WTC11 (cell line): ENCODE results near the gene CRKL. TPM values are rescaled to one million over a fixed set of nuclear protein-coding genes. Genes with fewer than 3 reads are reported as not detected.

Source experiments
- ATAC-seq: fragments of 200-7000 bp; cut with Tn5 transposase; 2 replicates; pipeline ENCODE4 v1.10.0; 2021; ENCODE audit warnings: mild to moderate bottlenecking, moderate library complexity
- CTCF ChIA-PET: fragments of 300-600 bp; sonication (Branson Sonifier 250); formaldehyde crosslinking; loops from one replicate; lab custom pipeline; 2021; ENCODE audit warnings: antibody characterized with exemption; lab: Charles Lee
- POLR2A ChIA-PET: fragments of 350-600 bp; sonication (Branson Sonifier 250); formaldehyde crosslinking; loops from one replicate; lab custom pipeline; 2021; ENCODE audit warnings: antibody characterized with exemption; lab: Charles Lee
- DNase-seq: peaks from one replicate; pipeline ENCODE4 v3.0.0; 2021; ENCODE audit warnings: low spot score
- H3K27ac Mint-ChIP-seq: 2 replicates; pipeline ENCODE4 v1.8.0; 2021; ENCODE audit warnings: mixed read lengths
- H3K27me3 Mint-ChIP-seq: 2 replicates; pipeline ENCODE4 v1.8.0; 2021; ENCODE audit warnings: low read depth, mild to moderate bottlenecking, moderate library complexity, mixed read lengths
- H3K36me3 Mint-ChIP-seq: 2 replicates; pipeline ENCODE4 v1.8.0; 2021; ENCODE audit warnings: mixed read lengths
- H3K4me1 Mint-ChIP-seq: 2 replicates; pipeline ENCODE4 v1.8.0; 2022; ENCODE audit warnings: mixed read lengths
- H3K4me3 Mint-ChIP-seq: 2 replicates; pipeline ENCODE4 v1.8.0; 2021; ENCODE audit warnings: mild to moderate bottlenecking, moderate library complexity, mixed read lengths
- H3K9me3 Mint-ChIP-seq: 2 replicates; pipeline ENCODE4 v1.8.0; 2021; ENCODE audit warnings: mixed read lengths
- CREM ChIP-seq: sonication (generic); formaldehyde crosslinking; IDR thresholded peaks from 2 replicates; pipeline ENCODE4 v1.8.1; 2022; ENCODE audit warnings: mild to moderate bottlenecking, missing genetic modification reagents, moderate library complexity
- GRHL2 ChIP-seq: fragments of 250-450 bp; sonication (Bioruptor Pico); IDR thresholded peaks from 2 replicates; pipeline ENCODE4 v1.8.0; 2022; ENCODE audit warnings: mild to moderate bottlenecking, moderate library complexity; ENCODE audit not compliant: insufficient replicate concordance, severe bottlenecking
- NFATC4 ChIP-seq: fragments of 250-450 bp; sonication (Bioruptor Pico); IDR thresholded peaks from 2 replicates; pipeline ENCODE4 v1.9.0; 2021; ENCODE audit warnings: mild to moderate bottlenecking
- NR2C2 ChIP-seq: sonication (generic); formaldehyde crosslinking; IDR thresholded peaks from 2 replicates; pipeline ENCODE4 v1.8.0; 2022; ENCODE audit warnings: mild to moderate bottlenecking, missing genetic modification reagents
- RELA ChIP-seq: sonication (generic); formaldehyde crosslinking; IDR thresholded peaks from 2 replicates; pipeline ENCODE4 v1.8.1; 2022; ENCODE audit warnings: missing genetic modification reagents, mild to moderate bottlenecking, borderline replicate concordance
- RORB ChIP-seq: fragments of 250-450 bp; sonication (Bioruptor Pico); IDR thresholded peaks from 2 replicates; pipeline ENCODE4 v1.9.0; 2021; ENCODE audit warnings: mild to moderate bottlenecking
- SMAD4 ChIP-seq: sonication (generic); formaldehyde crosslinking; IDR thresholded peaks from 2 replicates; pipeline ENCODE4 v1.8.0; 2022; ENCODE audit warnings: mild to moderate bottlenecking, missing genetic modification reagents
- TCF7 ChIP-seq: sonication (generic); formaldehyde crosslinking; IDR thresholded peaks from 2 replicates; pipeline ENCODE4 v1.8.0; 2022; ENCODE audit warnings: mild to moderate bottlenecking, low read depth, missing genetic modification reagents, moderate library complexity
- TP53 ChIP-seq: sonication (generic); formaldehyde crosslinking; IDR thresholded peaks from 2 replicates; pipeline ENCODE4 v1.8.1; 2023; ENCODE audit warnings: mild to moderate bottlenecking, missing genetic modification reagents
- ZNF138 ChIP-seq: sonication (generic); formaldehyde crosslinking; conservative IDR thresholded peaks from 2 replicates; pipeline ENCODE4 v1.8.1; 2022; ENCODE audit warnings: mild to moderate bottlenecking, moderate library complexity, missing genetic modification reagents
- ZNF219 ChIP-seq: sonication (generic); formaldehyde crosslinking; IDR thresholded peaks from 2 replicates; pipeline ENCODE4 v1.8.0; 2023; ENCODE audit warnings: missing genetic modification reagents, mild to moderate bottlenecking, borderline replicate concordance
- total RNA-seq: library from RNA; stranded (reverse); gene quantifications from 3 replicates; pipeline ENCODE4 v1.2.3, GENCODE V29; 2021
- TF ChIP-seq, protein P1 (sequence below): sonication (generic); formaldehyde crosslinking; IDR thresholded peaks from 2 replicates; pipeline ENCODE4 v1.8.1; 2023; ENCODE audit warnings: mild to moderate bottlenecking, missing genetic modification reagents, borderline replicate concordance
- TF ChIP-seq, protein P2 (sequence below): sonication (generic); formaldehyde crosslinking; IDR thresholded peaks from 2 replicates; pipeline ENCODE4 v1.8.0; 2023; ENCODE audit warnings: mild to moderate bottlenecking, missing genetic modification reagents
- TF ChIP-seq, protein P3 (sequence below): fragments of 250-450 bp; sonication (Bioruptor Pico); IDR thresholded peaks from 2 replicates; pipeline ENCODE4 v1.9.0; 2021; ENCODE audit warnings: mild to moderate bottlenecking, borderline replicate concordance
- TF ChIP-seq, protein P4 (sequence below): sonication (generic); formaldehyde crosslinking; IDR thresholded peaks from 2 replicates; pipeline ENCODE4 v1.8.1; 2023; ENCODE audit warnings: mild to moderate bottlenecking, missing genetic modification reagents

CRKL gene
- total RNA-seq, 1 experiment from 2014 or later: 114 TPM

DNA sequence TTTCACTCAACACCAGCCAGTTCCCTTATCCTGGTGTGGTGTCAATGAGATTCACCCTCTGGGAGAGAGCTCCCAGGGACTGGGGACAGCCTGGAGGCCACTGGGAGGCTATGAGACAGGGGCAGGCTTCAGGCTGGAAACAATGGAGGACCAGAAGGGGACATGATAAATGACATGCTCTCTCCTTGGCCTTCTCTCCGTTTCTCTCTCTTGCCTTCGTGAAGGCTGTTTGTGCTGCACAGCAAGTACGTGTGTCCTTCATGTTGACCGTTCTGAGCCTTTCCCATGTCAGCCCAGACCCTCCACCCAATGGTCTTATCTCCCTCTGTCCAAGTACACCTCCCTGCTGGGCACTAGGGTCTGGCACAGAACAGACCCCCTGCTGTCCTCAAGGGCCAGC, 63.3 kb downstream of the CRKL start (continued):
- TF ChIP-seq, protein P1, sequence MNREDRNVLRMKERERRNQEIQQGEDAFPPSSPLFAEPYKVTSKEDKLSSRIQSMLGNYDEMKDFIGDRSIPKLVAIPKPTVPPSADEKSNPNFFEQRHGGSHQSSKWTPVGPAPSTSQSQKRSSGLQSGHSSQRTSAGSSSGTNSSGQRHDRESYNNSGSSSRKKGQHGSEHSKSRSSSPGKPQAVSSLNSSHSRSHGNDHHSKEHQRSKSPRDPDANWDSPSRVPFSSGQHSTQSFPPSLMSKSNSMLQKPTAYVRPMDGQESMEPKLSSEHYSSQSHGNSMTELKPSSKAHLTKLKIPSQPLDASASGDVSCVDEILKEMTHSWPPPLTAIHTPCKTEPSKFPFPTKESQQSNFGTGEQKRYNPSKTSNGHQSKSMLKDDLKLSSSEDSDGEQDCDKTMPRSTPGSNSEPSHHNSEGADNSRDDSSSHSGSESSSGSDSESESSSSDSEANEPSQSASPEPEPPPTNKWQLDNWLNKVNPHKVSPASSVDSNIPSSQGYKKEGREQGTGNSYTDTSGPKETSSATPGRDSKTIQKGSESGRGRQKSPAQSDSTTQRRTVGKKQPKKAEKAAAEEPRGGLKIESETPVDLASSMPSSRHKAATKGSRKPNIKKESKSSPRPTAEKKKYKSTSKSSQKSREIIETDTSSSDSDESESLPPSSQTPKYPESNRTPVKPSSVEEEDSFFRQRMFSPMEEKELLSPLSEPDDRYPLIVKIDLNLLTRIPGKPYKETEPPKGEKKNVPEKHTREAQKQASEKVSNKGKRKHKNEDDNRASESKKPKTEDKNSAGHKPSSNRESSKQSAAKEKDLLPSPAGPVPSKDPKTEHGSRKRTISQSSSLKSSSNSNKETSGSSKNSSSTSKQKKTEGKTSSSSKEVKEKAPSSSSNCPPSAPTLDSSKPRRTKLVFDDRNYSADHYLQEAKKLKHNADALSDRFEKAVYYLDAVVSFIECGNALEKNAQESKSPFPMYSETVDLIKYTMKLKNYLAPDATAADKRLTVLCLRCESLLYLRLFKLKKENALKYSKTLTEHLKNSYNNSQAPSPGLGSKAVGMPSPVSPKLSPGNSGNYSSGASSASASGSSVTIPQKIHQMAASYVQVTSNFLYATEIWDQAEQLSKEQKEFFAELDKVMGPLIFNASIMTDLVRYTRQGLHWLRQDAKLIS: no peak

DNA sequence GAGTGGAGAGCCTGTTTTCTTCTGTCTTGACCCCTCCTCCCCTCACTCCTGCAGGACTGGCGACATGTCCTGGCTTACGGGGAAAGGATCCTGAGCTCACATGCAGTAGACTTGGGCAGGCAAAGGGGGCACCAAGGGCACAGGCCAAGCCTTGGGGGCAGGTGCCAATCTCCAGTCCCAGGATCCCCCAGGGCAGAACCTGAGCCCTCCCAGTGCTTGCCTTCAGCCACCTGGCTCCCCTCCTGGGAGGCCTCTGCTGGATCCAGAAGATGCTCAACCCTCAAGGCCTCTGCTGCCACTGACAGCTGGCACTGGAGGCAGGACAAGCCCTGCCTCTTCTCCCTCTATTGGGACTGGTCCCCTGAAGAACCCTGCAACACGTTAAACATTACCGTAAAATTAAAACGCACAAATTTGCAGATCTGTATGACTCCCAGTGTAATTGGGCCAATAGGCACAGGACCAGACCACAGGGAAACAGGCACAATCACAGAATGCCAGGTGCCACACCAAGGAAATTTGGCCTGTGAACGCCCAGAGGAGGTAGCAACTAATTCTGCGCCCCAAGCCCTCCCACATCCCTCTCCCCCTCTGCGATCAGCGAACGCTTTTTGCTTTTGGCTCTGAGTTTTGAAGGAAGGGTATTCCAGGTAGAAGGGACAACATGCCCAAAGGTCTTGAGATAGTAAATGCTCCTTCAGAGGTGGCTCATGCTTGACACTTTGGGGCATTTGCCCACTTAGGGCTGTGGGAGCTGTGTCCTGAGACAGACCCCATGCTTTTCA, 63.9 kb downstream of the CRKL start:
- H3K9me3 Mint-ChIP-seq: peaks cover 12% of the 10 kb centered on the region
- no peak for DNase-seq
- POLR2A ChIA-PET: interaction anchor here (1.1 to 1.7 kb wide), 4 partner anchors 25 to 95 kb away, joined by 3 to 7 read pairs (median 4); partner anchors contain the start of gene P2RX6
- peaks cover 32% of the 10 kb centered on the region for H3K27me3 Mint-ChIP-seq
- TF ChIP-seq CREM (no peak), ZNF138 (no peak), RELA (no peak), GRHL2 (CRISPR knock-in tag) (no peak)
- TF ChIP-seq, protein P2, sequence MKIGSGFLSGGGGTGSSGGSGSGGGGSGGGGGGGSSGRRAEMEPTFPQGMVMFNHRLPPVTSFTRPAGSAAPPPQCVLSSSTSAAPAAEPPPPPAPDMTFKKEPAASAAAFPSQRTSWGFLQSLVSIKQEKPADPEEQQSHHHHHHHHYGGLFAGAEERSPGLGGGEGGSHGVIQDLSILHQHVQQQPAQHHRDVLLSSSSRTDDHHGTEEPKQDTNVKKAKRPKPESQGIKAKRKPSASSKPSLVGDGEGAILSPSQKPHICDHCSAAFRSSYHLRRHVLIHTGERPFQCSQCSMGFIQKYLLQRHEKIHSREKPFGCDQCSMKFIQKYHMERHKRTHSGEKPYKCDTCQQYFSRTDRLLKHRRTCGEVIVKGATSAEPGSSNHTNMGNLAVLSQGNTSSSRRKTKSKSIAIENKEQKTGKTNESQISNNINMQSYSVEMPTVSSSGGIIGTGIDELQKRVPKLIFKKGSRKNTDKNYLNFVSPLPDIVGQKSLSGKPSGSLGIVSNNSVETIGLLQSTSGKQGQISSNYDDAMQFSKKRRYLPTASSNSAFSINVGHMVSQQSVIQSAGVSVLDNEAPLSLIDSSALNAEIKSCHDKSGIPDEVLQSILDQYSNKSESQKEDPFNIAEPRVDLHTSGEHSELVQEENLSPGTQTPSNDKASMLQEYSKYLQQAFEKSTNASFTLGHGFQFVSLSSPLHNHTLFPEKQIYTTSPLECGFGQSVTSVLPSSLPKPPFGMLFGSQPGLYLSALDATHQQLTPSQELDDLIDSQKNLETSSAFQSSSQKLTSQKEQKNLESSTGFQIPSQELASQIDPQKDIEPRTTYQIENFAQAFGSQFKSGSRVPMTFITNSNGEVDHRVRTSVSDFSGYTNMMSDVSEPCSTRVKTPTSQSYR (CRISPR knock-in tag): no peak
- TF ChIP-seq, protein P3, sequence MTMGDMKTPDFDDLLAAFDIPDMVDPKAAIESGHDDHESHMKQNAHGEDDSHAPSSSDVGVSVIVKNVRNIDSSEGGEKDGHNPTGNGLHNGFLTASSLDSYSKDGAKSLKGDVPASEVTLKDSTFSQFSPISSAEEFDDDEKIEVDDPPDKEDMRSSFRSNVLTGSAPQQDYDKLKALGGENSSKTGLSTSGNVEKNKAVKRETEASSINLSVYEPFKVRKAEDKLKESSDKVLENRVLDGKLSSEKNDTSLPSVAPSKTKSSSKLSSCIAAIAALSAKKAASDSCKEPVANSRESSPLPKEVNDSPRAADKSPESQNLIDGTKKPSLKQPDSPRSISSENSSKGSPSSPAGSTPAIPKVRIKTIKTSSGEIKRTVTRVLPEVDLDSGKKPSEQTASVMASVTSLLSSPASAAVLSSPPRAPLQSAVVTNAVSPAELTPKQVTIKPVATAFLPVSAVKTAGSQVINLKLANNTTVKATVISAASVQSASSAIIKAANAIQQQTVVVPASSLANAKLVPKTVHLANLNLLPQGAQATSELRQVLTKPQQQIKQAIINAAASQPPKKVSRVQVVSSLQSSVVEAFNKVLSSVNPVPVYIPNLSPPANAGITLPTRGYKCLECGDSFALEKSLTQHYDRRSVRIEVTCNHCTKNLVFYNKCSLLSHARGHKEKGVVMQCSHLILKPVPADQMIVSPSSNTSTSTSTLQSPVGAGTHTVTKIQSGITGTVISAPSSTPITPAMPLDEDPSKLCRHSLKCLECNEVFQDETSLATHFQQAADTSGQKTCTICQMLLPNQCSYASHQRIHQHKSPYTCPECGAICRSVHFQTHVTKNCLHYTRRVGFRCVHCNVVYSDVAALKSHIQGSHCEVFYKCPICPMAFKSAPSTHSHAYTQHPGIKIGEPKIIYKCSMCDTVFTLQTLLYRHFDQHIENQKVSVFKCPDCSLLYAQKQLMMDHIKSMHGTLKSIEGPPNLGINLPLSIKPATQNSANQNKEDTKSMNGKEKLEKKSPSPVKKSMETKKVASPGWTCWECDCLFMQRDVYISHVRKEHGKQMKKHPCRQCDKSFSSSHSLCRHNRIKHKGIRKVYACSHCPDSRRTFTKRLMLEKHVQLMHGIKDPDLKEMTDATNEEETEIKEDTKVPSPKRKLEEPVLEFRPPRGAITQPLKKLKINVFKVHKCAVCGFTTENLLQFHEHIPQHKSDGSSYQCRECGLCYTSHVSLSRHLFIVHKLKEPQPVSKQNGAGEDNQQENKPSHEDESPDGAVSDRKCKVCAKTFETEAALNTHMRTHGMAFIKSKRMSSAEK (CRISPR knock-in tag): no peak
- TF ChIP-seq, all 79 proteins: peak for 0
- no peak for ATAC-seq
- Mint-ChIP-seq H3K4me1 (peaks cover 30% of the 10 kb centered on the region), H3K27ac (peak overlapping the region; percentile 85), H3K36me3 (peaks cover 19% of the 10 kb centered on the region; the same call in 1 of the 2 replicates), H3K4me3 (peak overlapping the region; percentile 96)
- CTCF ChIA-PET: interaction anchor here (1.1 to 2.5 kb wide), 8 partner anchors 10 to 121 kb away, joined by 4 to 35 read pairs (median 11); partner anchors contain the start of gene CRKL

DNA sequence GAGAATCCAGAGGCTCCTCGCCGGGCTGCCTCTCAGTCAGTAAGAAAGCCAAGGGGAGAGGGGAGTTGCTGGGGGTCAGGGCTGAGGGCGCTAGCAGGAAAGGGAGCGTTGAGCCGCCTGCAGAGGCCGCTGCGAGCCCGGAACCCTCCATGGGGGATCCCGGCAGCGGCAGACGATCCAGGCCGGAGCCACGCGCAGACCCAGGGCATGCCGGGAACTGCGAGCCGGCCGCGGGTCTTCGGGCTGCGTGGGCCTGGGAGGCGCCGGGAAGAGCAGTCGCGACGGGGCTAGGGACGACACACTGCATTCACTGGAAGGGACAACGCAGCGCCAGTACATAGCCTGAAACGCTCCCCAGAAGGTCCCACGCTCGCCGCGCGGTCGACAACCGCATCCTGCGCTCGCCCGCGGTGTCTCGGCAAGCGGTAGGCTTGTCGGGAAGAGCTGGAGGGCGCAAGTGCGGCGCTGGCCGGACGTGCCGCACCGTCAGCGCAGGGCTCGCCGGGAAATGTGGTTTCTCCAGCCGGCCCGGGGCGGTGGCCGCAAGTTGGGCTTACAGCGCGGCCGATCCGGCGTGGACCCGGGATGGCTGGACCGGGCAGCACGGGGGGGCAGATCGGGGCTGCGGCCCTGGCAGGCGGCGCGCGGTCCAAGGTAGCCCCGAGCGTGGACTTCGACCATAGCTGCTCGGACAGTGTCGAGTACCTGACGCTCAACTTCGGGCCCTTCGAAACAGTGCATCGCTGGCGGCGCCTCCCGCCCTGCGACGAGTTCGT, 64.8 kb downstream of the CRKL start, which contains the start of gene LZTR1:
LZTR1 (plus strand) TSS at position 511 of the 776 bp plus-strand sequence; CDS start at position 586, 75 bp downstream.
- Mint-ChIP-seq H3K4me3 (peak within 1 kb of the TSS; percentile 96), H3K36me3 (peaks cover 27% of the 10 kb centered on the region), H3K9me3 (peaks cover 12% of the 10 kb centered on the region), H3K27ac (peak within 1 kb of the TSS; percentile 85), H3K4me1 (peaks cover 30% of the 10 kb centered on the region), H3K27me3 (peaks cover 32% of the 10 kb centered on the region)
- ChIA-PET POLR2A (interaction anchor here (0.6 to 1.7 kb wide), 13 partner anchors 11 to 96 kb away, joined by 3 to 11 read pairs (median 3); partner anchors contain the start of genes P2RX6 and THAP7), CTCF (interaction anchor here (0.6 to 2.5 kb wide), 26 partner anchors 9 to 677 kb away, joined by 3 to 35 read pairs (median 4); partner anchors contain the start of genes CRKL, P2RX6 and THAP7)
- ATAC-seq (peak; percentile 69), DNase-seq (peak; percentile 81)
- TF ChIP-seq GRHL2 (CRISPR knock-in tag): no peak
- no peak for TF ChIP-seq ZNF219 (CRISPR knock-in tag)
- no peak for TF ChIP-seq RORB (CRISPR knock-in tag)
- no peak for TF ChIP-seq TP53
- TF ChIP-seq CREM: no peak; the same call in 1 of the 2 replicates
- TF ChIP-seq, protein P4, sequence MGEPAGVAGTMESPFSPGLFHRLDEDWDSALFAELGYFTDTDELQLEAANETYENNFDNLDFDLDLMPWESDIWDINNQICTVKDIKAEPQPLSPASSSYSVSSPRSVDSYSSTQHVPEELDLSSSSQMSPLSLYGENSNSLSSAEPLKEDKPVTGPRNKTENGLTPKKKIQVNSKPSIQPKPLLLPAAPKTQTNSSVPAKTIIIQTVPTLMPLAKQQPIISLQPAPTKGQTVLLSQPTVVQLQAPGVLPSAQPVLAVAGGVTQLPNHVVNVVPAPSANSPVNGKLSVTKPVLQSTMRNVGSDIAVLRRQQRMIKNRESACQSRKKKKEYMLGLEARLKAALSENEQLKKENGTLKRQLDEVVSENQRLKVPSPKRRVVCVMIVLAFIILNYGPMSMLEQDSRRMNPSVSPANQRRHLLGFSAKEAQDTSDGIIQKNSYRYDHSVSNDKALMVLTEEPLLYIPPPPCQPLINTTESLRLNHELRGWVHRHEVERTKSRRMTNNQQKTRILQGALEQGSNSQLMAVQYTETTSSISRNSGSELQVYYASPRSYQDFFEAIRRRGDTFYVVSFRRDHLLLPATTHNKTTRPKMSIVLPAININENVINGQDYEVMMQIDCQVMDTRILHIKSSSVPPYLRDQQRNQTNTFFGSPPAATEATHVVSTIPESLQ (CRISPR knock-in tag): no peak
- TF ChIP-seq NFATC4 (CRISPR knock-in tag): no peak
- TF ChIP-seq TCF7 (CRISPR knock-in tag): 0 out of 2 replicates have a peak, but pooled peaks have one; percentile 30
- no peak for TF ChIP-seq SMAD4
- no peak for TF ChIP-seq NR2C2 (CRISPR knock-in tag)
